ENCODE results near the gene NID2.

- TF ChIP-seq EZH2 (IDR thresholded peaks at IDR 0.05; ENCODE audit: borderline replicate concordance) (no peak), CTCF (IDR thresholded peaks at IDR 0.05; ENCODE audit: poor library complexity) (no peak), EZH2phosphoT487 (IDR thresholded peaks at IDR 0.05; ENCODE audit: low read depth, severe bottlenecking, unreplicated experiment) (no peak)
Measured at GRCh38 chr14:52010173-52010693, 58.6 kb downstream of the NID2 start.
